Measurements from ENCODE around the gene FURIN. TPM values are rescaled to one million over a fixed set of nuclear protein-coding genes. Genes with fewer than 3 reads are reported as not detected.
A peak's percentile ranks its signal among the peaks of the same experiment; 100 is the strongest.

FURIN gene
- polyA plus RNA-seq, 1 of the 3 experiments (the other 2 are of a cell fraction) = 40.8 TPM

DNA sequence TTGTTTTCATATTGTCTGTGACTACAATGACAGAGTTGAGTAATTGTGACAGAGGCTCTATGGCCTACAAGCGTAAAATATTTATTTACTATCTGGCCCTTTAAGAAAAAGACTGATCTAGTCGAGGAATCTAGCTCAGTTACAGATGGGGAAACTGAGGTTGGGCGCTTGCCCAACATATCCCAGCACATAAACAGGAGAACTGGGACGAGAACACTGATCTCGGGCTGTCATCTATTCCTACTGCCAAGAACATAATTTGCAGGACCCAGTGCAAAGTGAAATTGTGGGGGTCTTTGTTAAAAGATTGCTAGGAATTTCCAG, 17.9 kb downstream of the FURIN start:
- POLR2A ChIA-PET = no interaction called here
- CTCF ChIA-PET = interaction anchor here (0.6 to 5.6 kb wide), 72 partner anchors 10 to 969 kb away, joined by 3 to 55 read pairs (median 4); partner anchors contain the start of genes BLM, FURIN, HDDC3 and MAN2A2
- no peak overlapping the region for H2AFZ ChIP-seq (ENCODE audit: low read depth)
- peaks cover 0 to 14% of the 10 kb centered on the region in 2 experiments; a peak in 1 of 4 replicates for H3K4me1 ChIP-seq (ENCODE audit: control insufficient read depth in 1 of 2, insufficient read depth in 2 of 2, low read depth in 1 of 2, low read length in 1 of 2)
- 29% methylated on average over 5 of the region's 5 CpGs for WGBS (ENCODE audit: low lambda C conversion rate)
- H3K4me2 ChIP-seq = no peak overlapping the region
- H3K79me2 ChIP-seq (ENCODE audit: insufficient read depth) = no peaks in the 10 kb centered on the region
- H3K36me3 ChIP-seq (replicated peaks in 1 of 2; ENCODE audit: control insufficient read depth in 1 of 2, insufficient read depth in 2 of 2, low read length in 1 of 2) = peaks cover 0 to 12% of the 10 kb centered on the region in 2 experiments
- H3K9ac ChIP-seq = no peak overlapping the region
- no peaks in the 10 kb centered on the region for H3K27me3 ChIP-seq (ENCODE audit: insufficient read depth)
- no peak for TF ChIP-seq ELF1 (IDR thresholded peaks at IDR 0.05)
- TF ChIP-seq, protein P1, sequence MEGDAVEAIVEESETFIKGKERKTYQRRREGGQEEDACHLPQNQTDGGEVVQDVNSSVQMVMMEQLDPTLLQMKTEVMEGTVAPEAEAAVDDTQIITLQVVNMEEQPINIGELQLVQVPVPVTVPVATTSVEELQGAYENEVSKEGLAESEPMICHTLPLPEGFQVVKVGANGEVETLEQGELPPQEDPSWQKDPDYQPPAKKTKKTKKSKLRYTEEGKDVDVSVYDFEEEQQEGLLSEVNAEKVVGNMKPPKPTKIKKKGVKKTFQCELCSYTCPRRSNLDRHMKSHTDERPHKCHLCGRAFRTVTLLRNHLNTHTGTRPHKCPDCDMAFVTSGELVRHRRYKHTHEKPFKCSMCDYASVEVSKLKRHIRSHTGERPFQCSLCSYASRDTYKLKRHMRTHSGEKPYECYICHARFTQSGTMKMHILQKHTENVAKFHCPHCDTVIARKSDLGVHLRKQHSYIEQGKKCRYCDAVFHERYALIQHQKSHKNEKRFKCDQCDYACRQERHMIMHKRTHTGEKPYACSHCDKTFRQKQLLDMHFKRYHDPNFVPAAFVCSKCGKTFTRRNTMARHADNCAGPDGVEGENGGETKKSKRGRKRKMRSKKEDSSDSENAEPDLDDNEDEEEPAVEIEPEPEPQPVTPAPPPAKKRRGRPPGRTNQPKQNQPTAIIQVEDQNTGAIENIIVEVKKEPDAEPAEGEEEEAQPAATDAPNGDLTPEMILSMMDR (IDR thresholded peaks at IDR 0.05) = no peak
- TF ChIP-seq, protein P2, sequence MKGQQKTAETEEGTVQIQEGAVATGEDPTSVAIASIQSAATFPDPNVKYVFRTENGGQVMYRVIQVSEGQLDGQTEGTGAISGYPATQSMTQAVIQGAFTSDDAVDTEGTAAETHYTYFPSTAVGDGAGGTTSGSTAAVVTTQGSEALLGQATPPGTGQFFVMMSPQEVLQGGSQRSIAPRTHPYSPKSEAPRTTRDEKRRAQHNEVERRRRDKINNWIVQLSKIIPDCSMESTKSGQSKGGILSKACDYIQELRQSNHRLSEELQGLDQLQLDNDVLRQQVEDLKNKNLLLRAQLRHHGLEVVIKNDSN (IDR thresholded peaks at IDR 0.05; ENCODE audit: borderline replicate concordance, low read depth) = no peak
- no peak for TF ChIP-seq FOXM1 (IDR thresholded peaks at IDR 0.05; ENCODE audit: low read depth)
- peak overlapping the region in 1 of 2 experiments; percentile 47; a peak in 1 of 4 replicates for H3K4me3 ChIP-seq (ENCODE audit: low read depth in 2 of 2, low read length in 1 of 2)
- no peak overlapping the region for H3K27ac ChIP-seq (ENCODE audit: low read depth in 2 of 2, low read length in 1 of 2)
- peaks cover 9% of the 10 kb centered on the region for H3F3A ChIP-seq (replicated peaks; ENCODE audit: insufficient read depth)
- DNase-seq = no peak
- H3K9me2 ChIP-seq = no peaks in the 10 kb centered on the region
- H3K9me3 ChIP-seq = no peaks in the 10 kb centered on the region
- H4K20me1 ChIP-seq (ENCODE audit: insufficient read depth) = no peaks in the 10 kb centered on the region

DNA sequence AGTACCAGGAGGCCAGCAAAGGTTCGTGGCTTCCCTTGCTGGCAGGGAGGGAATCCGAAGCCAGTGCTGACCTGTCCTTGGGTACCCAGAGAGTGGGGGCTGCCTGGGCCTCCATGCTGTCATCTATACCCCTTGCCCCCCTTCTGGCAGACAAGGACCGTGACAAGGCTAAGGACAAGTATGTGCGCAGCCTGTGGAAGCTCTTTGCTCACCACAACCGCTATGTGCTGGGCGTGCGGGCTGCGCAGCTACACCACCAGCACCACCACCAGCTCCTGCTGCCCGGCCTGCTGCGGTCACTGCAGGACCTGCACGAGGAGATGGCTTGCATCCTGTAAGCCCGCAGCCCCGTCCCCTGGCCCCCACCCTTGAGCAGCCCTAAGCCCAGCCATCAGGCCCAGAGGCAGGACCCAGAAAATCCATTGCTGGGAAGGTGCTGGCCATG, 18.7 kb downstream of the FURIN start:
- WGBS (ENCODE audit: low lambda C conversion rate) = 68% methylated on average over 4 of the region's 13 CpGs
- Histone ChIP-seq H3K79me2 (ENCODE audit: insufficient read depth) (no peaks in the 10 kb centered on the region), H3K4me2 (no peak overlapping the region), H3K27me3 (ENCODE audit: insufficient read depth) (no peaks in the 10 kb centered on the region), H3K4me1 (ENCODE audit: control insufficient read depth in 1 of 2, insufficient read depth in 2 of 2, low read depth in 1 of 2, low read length in 1 of 2) (peaks cover 0 to 14% of the 10 kb centered on the region in 2 experiments; a peak in 1 of 4 replicates), H3K36me3 (replicated peaks in 1 of 2; ENCODE audit: control insufficient read depth in 1 of 2, insufficient read depth in 2 of 2, low read length in 1 of 2) (peaks cover 0 to 4% of the 10 kb centered on the region in 2 experiments), H4K20me1 (ENCODE audit: insufficient read depth) (no peaks in the 10 kb centered on the region), H3K9ac (no peak overlapping the region), H3K4me3 (ENCODE audit: low read depth in 2 of 2, low read length in 1 of 2) (no peak overlapping the region), H3K27ac (ENCODE audit: low read depth in 2 of 2, low read length in 1 of 2) (no peak overlapping the region), H2AFZ (ENCODE audit: low read depth) (no peak overlapping the region), H3K9me2 (no peaks in the 10 kb centered on the region), H3F3A (replicated peaks; ENCODE audit: insufficient read depth) (peaks cover 9% of the 10 kb centered on the region), H3K9me3 (no peaks in the 10 kb centered on the region)
- DNase-seq = no peak
- POLR2A ChIA-PET = no interaction called here
- CTCF ChIA-PET = interaction anchor here (1.0 to 5.6 kb wide), 17 partner anchors 9 to 744 kb away, joined by 3 to 55 read pairs (median 17); partner anchors contain the start of genes FURIN, HDDC3, MAN2A2 and UNC45A
- TF ChIP-seq MEF2A (IDR thresholded peaks at IDR 0.05; ENCODE audit: borderline replicate concordance, low read depth) = no peak
- TF ChIP-seq SIN3A (IDR thresholded peaks at IDR 0.05; ENCODE audit: borderline replicate concordance, low read depth, low read length) = no peak
- TF ChIP-seq FOXM1 (IDR thresholded peaks at IDR 0.05; ENCODE audit: low read depth) = no peak
- no peak for TF ChIP-seq FOXJ3 (CRISPR knock-in tag; IDR thresholded peaks at IDR 0.05)
- no peak for TF ChIP-seq TCF12 (IDR thresholded peaks at IDR 0.05)
- no peak for TF ChIP-seq NRF1 (IDR thresholded peaks at IDR 0.05; ENCODE audit: low read depth, low read length)
- TF ChIP-seq JUND (IDR thresholded peaks at IDR 0.05) = no peak
- TF ChIP-seq, protein P2 (IDR thresholded peaks at IDR 0.05; ENCODE audit: borderline replicate concordance, low read depth) = no peak
- TF ChIP-seq GABPA (IDR thresholded peaks at IDR 0.05; ENCODE audit: low read depth) = no peak
- TF ChIP-seq, protein P3, sequence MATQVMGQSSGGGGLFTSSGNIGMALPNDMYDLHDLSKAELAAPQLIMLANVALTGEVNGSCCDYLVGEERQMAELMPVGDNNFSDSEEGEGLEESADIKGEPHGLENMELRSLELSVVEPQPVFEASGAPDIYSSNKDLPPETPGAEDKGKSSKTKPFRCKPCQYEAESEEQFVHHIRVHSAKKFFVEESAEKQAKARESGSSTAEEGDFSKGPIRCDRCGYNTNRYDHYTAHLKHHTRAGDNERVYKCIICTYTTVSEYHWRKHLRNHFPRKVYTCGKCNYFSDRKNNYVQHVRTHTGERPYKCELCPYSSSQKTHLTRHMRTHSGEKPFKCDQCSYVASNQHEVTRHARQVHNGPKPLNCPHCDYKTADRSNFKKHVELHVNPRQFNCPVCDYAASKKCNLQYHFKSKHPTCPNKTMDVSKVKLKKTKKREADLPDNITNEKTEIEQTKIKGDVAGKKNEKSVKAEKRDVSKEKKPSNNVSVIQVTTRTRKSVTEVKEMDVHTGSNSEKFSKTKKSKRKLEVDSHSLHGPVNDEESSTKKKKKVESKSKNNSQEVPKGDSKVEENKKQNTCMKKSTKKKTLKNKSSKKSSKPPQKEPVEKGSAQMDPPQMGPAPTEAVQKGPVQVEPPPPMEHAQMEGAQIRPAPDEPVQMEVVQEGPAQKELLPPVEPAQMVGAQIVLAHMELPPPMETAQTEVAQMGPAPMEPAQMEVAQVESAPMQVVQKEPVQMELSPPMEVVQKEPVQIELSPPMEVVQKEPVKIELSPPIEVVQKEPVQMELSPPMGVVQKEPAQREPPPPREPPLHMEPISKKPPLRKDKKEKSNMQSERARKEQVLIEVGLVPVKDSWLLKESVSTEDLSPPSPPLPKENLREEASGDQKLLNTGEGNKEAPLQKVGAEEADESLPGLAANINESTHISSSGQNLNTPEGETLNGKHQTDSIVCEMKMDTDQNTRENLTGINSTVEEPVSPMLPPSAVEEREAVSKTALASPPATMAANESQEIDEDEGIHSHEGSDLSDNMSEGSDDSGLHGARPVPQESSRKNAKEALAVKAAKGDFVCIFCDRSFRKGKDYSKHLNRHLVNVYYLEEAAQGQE (IDR thresholded peaks at IDR 0.05; ENCODE audit: low read depth, low read length) = no peak
- TF ChIP-seq, protein P4, sequence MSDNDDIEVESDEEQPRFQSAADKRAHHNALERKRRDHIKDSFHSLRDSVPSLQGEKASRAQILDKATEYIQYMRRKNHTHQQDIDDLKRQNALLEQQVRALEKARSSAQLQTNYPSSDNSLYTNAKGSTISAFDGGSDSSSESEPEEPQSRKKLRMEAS (IDR thresholded peaks at IDR 0.05; ENCODE audit: low read depth) = no peak
- TF ChIP-seq NFIC (IDR thresholded peaks at IDR 0.05; ENCODE audit: borderline replicate concordance) = no peak
